OCI-LY7 (cell line): ENCODE results near the gene RNF224. TPM values are rescaled to one million over a fixed set of nuclear protein-coding genes. Genes with fewer than 3 reads are reported as not detected.

Source experiments
- BruUV-seq: library from RNA; stranded (reverse); fragments of 400-500 nt; replicated peaks from 2 replicates; lab custom pipeline; 2021; lab: Mats Ljungman, UMichigan
- CTCF ChIA-PET: fragments of 300-600 bp; sonication (Branson Sonifier 250); formaldehyde crosslinking; loops from one replicate; lab custom pipeline; 2022; ENCODE audit warnings: antibody characterized with exemption; ENCODE audit not compliant: unreplicated experiment; lab: Charles Lee
- POLR2A ChIA-PET: fragments of 300-600 bp; sonication (Branson Sonifier 250); formaldehyde crosslinking; loops from one replicate; lab custom pipeline; 2022; ENCODE audit warnings: antibody characterized with exemption; lab: Charles Lee
- DNase-seq: peaks from one replicate; pipeline ENCODE4 v3.0.0-alpha.2; 2015; ENCODE audit warnings: low spot score
- H2AFZ ChIP-seq: fragments of 200-600 bp; sonication (generic), shearing (Covaris generic); 2 replicates; pipeline ENCODE4 v1.6.1; 2014; ENCODE audit warnings: mild to moderate bottlenecking, antibody characterized with exemption, low read length, moderate library complexity
- H3K27ac ChIP-seq: fragments of 200-600 bp; sonication (generic); 2 replicates; pipeline ENCODE4 v1.5.1; 2014; ENCODE audit warnings: mixed run types, low read depth, mild to moderate bottlenecking, moderate library complexity, low read length, inconsistent platforms; ENCODE audit not compliant: poor library complexity, severe bottlenecking
- H3K36me3 ChIP-seq: fragments of 200-600 bp; sonication (generic); 2 replicates; pipeline ENCODE4 v1.6.1; 2014; ENCODE audit warnings: mild to moderate bottlenecking, antibody characterized with exemption, low read length, moderate library complexity, mixed read lengths; ENCODE audit not compliant: insufficient read depth
- H3K4me1 ChIP-seq: fragments of 200-600 bp; sonication (generic); 2 replicates; pipeline ENCODE4 v1.5.1; 2014; ENCODE audit warnings: mild to moderate bottlenecking, low read length; ENCODE audit not compliant: insufficient read depth, poor library complexity, severe bottlenecking
- H3K4me2 ChIP-seq: fragments of 200-600 bp; sonication (generic); 2 replicates; pipeline ENCODE4 v1.6.1; 2014; ENCODE audit warnings: mild to moderate bottlenecking, low read length
- H3K4me3 ChIP-seq: fragments of 200-600 bp; sonication (generic); 2 replicates; pipeline ENCODE4 v1.5.1; 2014; ENCODE audit warnings: mild to moderate bottlenecking, low read depth, low read length; ENCODE audit not compliant: poor library complexity, severe bottlenecking
- H3K79me2 ChIP-seq: fragments of 200-600 bp; sonication (generic); 2 replicates; pipeline ENCODE4 v1.6.1; 2016; ENCODE audit warnings: low read depth, mild to moderate bottlenecking, low read length, moderate library complexity, mixed read lengths; ENCODE audit not compliant: insufficient read depth
- H3K9me2 ChIP-seq: fragments of 200-600 bp; sonication (generic); 2 replicates; pipeline ENCODE4 v1.6.1; 2016; ENCODE audit warnings: mild to moderate bottlenecking, low read length, mixed read lengths; ENCODE audit not compliant: insufficient read depth
- H3K9me3 ChIP-seq: fragments of 200-600 bp; sonication (generic); 2 replicates; pipeline ENCODE4 v1.6.1; 2014; ENCODE audit warnings: mild to moderate bottlenecking, mixed run types, low read length, mixed read lengths
- H4K20me1 ChIP-seq: fragments of 200-600 bp; sonication (generic); 2 replicates; pipeline ENCODE4 v1.6.1; 2014; ENCODE audit warnings: mild to moderate bottlenecking, antibody characterized with exemption, low read length, moderate library complexity, mixed read lengths; ENCODE audit not compliant: insufficient read depth
- EZH2phosphoT487 ChIP-seq: fragments of 200-600 bp; sonication (generic); IDR thresholded peaks from 2 replicates; pipeline ENCODE4 v1.6.1; 2018; ENCODE audit warnings: low read depth, borderline replicate concordance, mild to moderate bottlenecking, mixed run types, antibody characterized with exemption, low read length, moderate library complexity, mixed read lengths
- intact Hi-C: fragments of 100-400 bp; cut with micrococcal nuclease; formaldehyde crosslinking; loops from one replicate; pipeline ENCODE4 v1.10.0; 2022; ENCODE audit not compliant: unreplicated experiment
- total RNA-seq, 2 experiments: library from RNA; depleted of rRNA in 1 of 2; stranded (reverse); fragments of >200 nt in 1 of 2; shearing (Covaris generic) in 1 of 2; gene quantifications; 2 replicates each; pipeline ENCODE4 v1.2.3, GENCODE V29; 2014 to 2022
- TF ChIP-seq, protein P1 (sequence below): fragments of 200-600 bp; sonication (generic); conservative IDR thresholded peaks from 2 replicates; pipeline ENCODE4 v1.5.1; 2014; ENCODE audit warnings: mild to moderate bottlenecking, antibody characterized with exemption, low read length, moderate library complexity, mixed read lengths

RNF224 gene
- total RNA-seq, 2 experiments from 2014 or later: 0.13 to 0.30 TPM

DNA sequence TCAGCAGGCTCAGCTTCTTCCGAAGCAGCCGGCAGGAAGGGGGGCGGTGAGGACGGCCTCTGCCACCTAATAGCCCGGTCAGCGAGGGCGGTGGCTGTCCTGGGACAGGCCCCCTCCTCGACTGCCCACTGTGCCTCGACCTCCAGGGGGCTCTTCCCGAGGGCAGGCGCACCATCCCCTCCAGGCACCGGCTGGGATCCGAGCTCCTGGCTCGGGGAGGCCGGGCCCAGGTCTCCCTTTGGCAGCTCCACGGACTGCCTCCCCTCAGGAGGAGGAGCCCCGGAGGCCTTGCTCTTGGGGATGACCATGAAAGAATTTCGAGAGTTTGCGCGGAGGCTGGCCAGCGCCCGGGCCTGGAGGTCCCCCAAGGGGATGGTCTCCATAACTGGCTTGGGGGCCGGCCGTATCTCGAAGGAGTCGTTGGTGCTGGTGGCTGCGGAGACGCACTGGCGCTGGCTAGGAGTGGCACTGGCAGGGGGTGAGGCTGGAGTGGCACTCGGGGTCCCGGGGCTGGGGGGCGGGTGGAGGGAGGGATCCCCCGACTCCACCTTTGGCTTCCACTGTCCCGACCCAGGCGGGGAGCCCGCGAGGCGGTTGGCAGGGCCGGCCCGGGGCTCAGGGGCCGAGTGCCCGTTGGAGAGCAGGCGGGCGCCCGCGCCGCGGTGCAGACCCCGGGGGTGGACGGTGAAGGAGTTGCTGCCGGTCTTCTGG, 27.7 kb upstream of the RNF224 start:
- Histone ChIP-seq H3K9me2 (no peaks in the 10 kb centered on the region), H3K79me2 (peaks cover 34% of the 10 kb centered on the region), H3K36me3 (peaks cover 4% of the 10 kb centered on the region; the same call in 1 of the 2 replicates), H3K4me1 (peaks cover 31% of the 10 kb centered on the region), H3K27ac (no peak overlapping the region), H3K9me3 (no peaks in the 10 kb centered on the region), H2AFZ (no peak overlapping the region), H3K4me2 (peak overlapping the region; percentile 38; the same call in 1 of the 2 replicates), H4K20me1 (peaks cover 7% of the 10 kb centered on the region; the same call in 1 of the 2 replicates), H3K4me3 (peak overlapping the region; percentile 31)
- BruUV-seq: no TSS peak
- DNase-seq: no peak
- intact Hi-C loops: loop anchor here (1.0 to 2.0 kb wide), 5 partner anchors 23 to 73 kb away; partner anchors contain the start of genes RNF208 and RNF224
- TF ChIP-seq EZH2phosphoT487: no peak
- TF ChIP-seq, protein P1, sequence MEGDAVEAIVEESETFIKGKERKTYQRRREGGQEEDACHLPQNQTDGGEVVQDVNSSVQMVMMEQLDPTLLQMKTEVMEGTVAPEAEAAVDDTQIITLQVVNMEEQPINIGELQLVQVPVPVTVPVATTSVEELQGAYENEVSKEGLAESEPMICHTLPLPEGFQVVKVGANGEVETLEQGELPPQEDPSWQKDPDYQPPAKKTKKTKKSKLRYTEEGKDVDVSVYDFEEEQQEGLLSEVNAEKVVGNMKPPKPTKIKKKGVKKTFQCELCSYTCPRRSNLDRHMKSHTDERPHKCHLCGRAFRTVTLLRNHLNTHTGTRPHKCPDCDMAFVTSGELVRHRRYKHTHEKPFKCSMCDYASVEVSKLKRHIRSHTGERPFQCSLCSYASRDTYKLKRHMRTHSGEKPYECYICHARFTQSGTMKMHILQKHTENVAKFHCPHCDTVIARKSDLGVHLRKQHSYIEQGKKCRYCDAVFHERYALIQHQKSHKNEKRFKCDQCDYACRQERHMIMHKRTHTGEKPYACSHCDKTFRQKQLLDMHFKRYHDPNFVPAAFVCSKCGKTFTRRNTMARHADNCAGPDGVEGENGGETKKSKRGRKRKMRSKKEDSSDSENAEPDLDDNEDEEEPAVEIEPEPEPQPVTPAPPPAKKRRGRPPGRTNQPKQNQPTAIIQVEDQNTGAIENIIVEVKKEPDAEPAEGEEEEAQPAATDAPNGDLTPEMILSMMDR: no peak
- POLR2A ChIA-PET: no interaction called here
- CTCF ChIA-PET: no interaction called here

- peaks cover 4% of the 10 kb centered on the region; the same call in 1 of the 2 replicates for H3K36me3 ChIP-seq
- H3K4me3 ChIP-seq: peak within 1 kb of the TSS; percentile 76
- no peak within 1 kb of the TSS for H2AFZ ChIP-seq
- intact Hi-C loops: loop anchor here (1.0 to 2.0 kb wide), 5 partner anchors 22 to 74 kb away; partner anchors contain the start of genes RNF208 and RNF224
- no TSS peak for BruUV-seq
- ChIA-PET CTCF (interaction anchor here (0.6 kb wide), 1 partner anchor 12 kb away, joined by 3 read pairs; the partner anchor contains the start of gene ANAPC2), POLR2A (interaction anchor here (0.6 to 2.5 kb wide), 6 partner anchors 12 to 400 kb away, joined by 3 to 16 read pairs (median 4); partner anchors contain the start of genes ANAPC2, MAN1B1, SSNA1 and TUBB4B)
- H3K27ac ChIP-seq: peak within 1 kb of the TSS; percentile 49
- peak within 1 kb of the TSS; percentile 97 for H3K4me2 ChIP-seq
- TF ChIP-seq, protein P1: no peak
- TF ChIP-seq EZH2phosphoT487: no peak
- no peaks in the 10 kb centered on the region for H3K9me3 ChIP-seq
- peak; percentile 100 for DNase-seq
- no peaks in the 10 kb centered on the region for H3K9me2 ChIP-seq
- peaks cover 42% of the 10 kb centered on the region for H3K79me2 ChIP-seq
- H3K4me1 ChIP-seq: peaks cover 33% of the 10 kb centered on the region
- peaks cover 7% of the 10 kb centered on the region; the same call in 1 of the 2 replicates for H4K20me1 ChIP-seq
Measured at GRCh38 chr9:137200311-137201204, 26.7 kb upstream of the RNF224 start, which contains the start of gene TPRN. Gene TPRN, minus strand, starts transcription at chr9:137200741. Its CDS starts 30 bp downstream, at chr9:137200711.
